H1 (cell line): ENCODE results near the gene SEC14L3. TPM values are rescaled to one million over a fixed set of nuclear protein-coding genes. Genes with fewer than 3 reads are reported as not detected.
"Not testable (repeated sequence)": the region's sequence is repeated elsewhere in the genome, so short reads cannot be mapped to it uniquely, and the experiment has no call there.

Source experiments
- CTCF ChIA-PET: fragments of 300-600 bp; sonication (Branson Sonifier 250); formaldehyde crosslinking; loops from one replicate; lab custom pipeline; 2021; ENCODE audit not compliant: partially characterized antibody; lab: Charles Lee
- POLR2A ChIA-PET: fragments of 300-600 bp; sonication (Branson Sonifier 250); formaldehyde crosslinking; loops from one replicate; lab custom pipeline; 2021; ENCODE audit warnings: inconsistent platforms; ENCODE audit not compliant: partially characterized antibody; lab: Charles Lee
- DNase-seq, 2 experiments: peaks; one replicate each; pipeline versions ENCODE4 v3.0.0 to v3.0.0-alpha.2; 2010 to 2022; ENCODE audit warnings: low spot score in 2 of 2, low read depth in 1 of 2, mixed read lengths in 1 of 2
- FAIRE-seq: peaks from 2 replicates; lab custom pipeline; 2011; peaks lifted over from hg19 to GRCh38; lab: Jason Lieb, UNC
- H2AFZ ChIP-seq: 2 replicates; pipeline ENCODE4 v1.8.1; 2012; ENCODE audit warnings: low read length, inconsistent platforms
- H2AK5ac ChIP-seq: 2 replicates; pipeline ENCODE4 v1.6.1; 2013; ENCODE audit warnings: low read depth, low read length
- H2BK120ac ChIP-seq: replicated peaks from 2 replicates; pipeline ENCODE3; 2013; ENCODE audit warnings: low read depth, low read length, inconsistent platforms
- H2BK12ac ChIP-seq: 2 replicates; pipeline ENCODE4 v1.6.1; 2013; ENCODE audit warnings: low read depth, low read length
- H2BK15ac ChIP-seq: 2 replicates; pipeline ENCODE4 v1.6.1; 2013; ENCODE audit warnings: low read length
- H2BK20ac ChIP-seq: 2 replicates; pipeline ENCODE4 v1.6.1; 2013; ENCODE audit warnings: low read length
- H2BK5ac ChIP-seq: 2 replicates; pipeline ENCODE4 v1.6.1; 2013; ENCODE audit warnings: low read depth, low read length
- H3K14ac ChIP-seq: 2 replicates; pipeline ENCODE4 v1.6.1; 2013; ENCODE audit warnings: inconsistent platforms; ENCODE audit not compliant: insufficient read length
- H3K18ac ChIP-seq: 2 replicates; pipeline ENCODE4 v1.6.1; 2013; ENCODE audit warnings: low read length; ENCODE audit errors: extremely low read depth
- H3K23ac ChIP-seq: 2 replicates; pipeline ENCODE4 v1.6.1; 2013; ENCODE audit warnings: inconsistent platforms; ENCODE audit not compliant: insufficient read length
- H3K23me2 ChIP-seq: 2 replicates; pipeline ENCODE4 v1.6.1; 2013; ENCODE audit warnings: low read depth, low read length
- H3K27ac ChIP-seq: 2 replicates; pipeline ENCODE4 v1.6.1; 2011; ENCODE audit warnings: low read depth, low read length, inconsistent platforms
- H3K27me3 ChIP-seq, 4 experiments: replicated peaks in 1 of 4; 1 replicate in 1 of 4; 2 replicates in 3 of 4; pipeline versions ENCODE4 v1.6.1 to v1.8.1; 2011 to 2013; ENCODE audit warnings: low read length in 3 of 4, mild to moderate bottlenecking in 3 of 4, inconsistent platforms in 2 of 4, mixed read lengths in 2 of 4, moderate library complexity in 1 of 4; ENCODE audit not compliant: control insufficient read depth in 3 of 4, insufficient read depth in 3 of 4; ENCODE audit errors: extremely low read depth in 1 of 4
- H3K36me3 ChIP-seq, 4 experiments: 2 replicates each; pipeline versions ENCODE4 v1.6.1 to v1.8.1; 2011 to 2013; ENCODE audit warnings: mild to moderate bottlenecking in 4 of 4, low read length in 3 of 4, moderate library complexity in 2 of 4, control low read depth in 1 of 4, inconsistent platforms in 1 of 4; ENCODE audit not compliant: insufficient read depth in 4 of 4, control insufficient read depth in 2 of 4
- H3K4ac ChIP-seq: replicated peaks from 2 replicates; pipeline ENCODE3; 2013; ENCODE audit warnings: low read length, low read depth, mixed read lengths, inconsistent platforms; ENCODE audit not compliant: insufficient read length
- H3K4me1 ChIP-seq, 4 experiments: replicated peaks in 1 of 4; 1 replicate in 1 of 4; 2 replicates in 3 of 4; pipeline versions ENCODE4 v1.6.1 to v1.8.1; 2011 to 2013; ENCODE audit warnings: low read length in 3 of 4, inconsistent platforms in 2 of 4, mixed read lengths in 1 of 4; ENCODE audit not compliant: insufficient read depth in 4 of 4, control insufficient read depth in 3 of 4
- H3K4me2 ChIP-seq, 2 experiments: 2 replicates each; pipeline versions ENCODE4 v1.6.1 to v1.8.1; 2011 to 2013; ENCODE audit warnings: low read depth in 2 of 2, low read length in 2 of 2, control low read depth in 1 of 2, inconsistent platforms in 1 of 2, mild to moderate bottlenecking in 1 of 2; ENCODE audit not compliant: insufficient read depth in 1 of 2
- H3K4me3 ChIP-seq, 4 experiments: fragments of 200-600, 300-600 bp in 1 of 4; sonication (generic), shearing (Covaris generic), sonication (Bioruptor Twin) in 1 of 4; 2 replicates each; pipeline versions ENCODE4 v1.5.1 to v1.8.1; 2011 to 2016; ENCODE audit warnings: low read length in 4 of 4, low read depth in 3 of 4, control low read depth in 2 of 4, inconsistent platforms in 2 of 4, mild to moderate bottlenecking in 2 of 4, mixed read lengths in 1 of 4, moderate library complexity in 1 of 4; ENCODE audit not compliant: insufficient read depth in 2 of 4; ENCODE audit errors: extremely low read depth in 1 of 4
- H3K56ac ChIP-seq: replicated peaks from 2 replicates; pipeline ENCODE3; 2013; ENCODE audit warnings: low read depth, mild to moderate bottlenecking, mixed read lengths, low read length, inconsistent platforms; ENCODE audit not compliant: insufficient read length
- H3K79me1 ChIP-seq: 2 replicates; pipeline ENCODE4 v1.6.1; 2013; ENCODE audit warnings: low read depth, low read length, control low read depth
- H3K79me2 ChIP-seq, 2 experiments: 2 replicates each; pipeline versions ENCODE4 v1.6.1 to v1.8.1; 2012 to 2013; ENCODE audit warnings: low read length in 2 of 2, mild to moderate bottlenecking in 2 of 2, inconsistent platforms in 1 of 2; ENCODE audit not compliant: insufficient read depth in 2 of 2, control insufficient read depth in 1 of 2
- H3K9ac ChIP-seq, 4 experiments: replicated peaks in 1 of 4; 1 replicate in 1 of 4; 2 replicates in 3 of 4; pipeline versions ENCODE4 v1.6.1 to v1.8.1; 2011 to 2013; ENCODE audit warnings: low read depth in 3 of 4, low read length in 3 of 4, control low read depth in 2 of 4, mild to moderate bottlenecking in 2 of 4, moderate library complexity in 2 of 4, inconsistent platforms in 1 of 4; ENCODE audit errors: extremely low read depth in 1 of 4
- H3K9me3 ChIP-seq, 2 experiments: 2 replicates each; pipeline versions ENCODE4 v1.6.1 to v1.8.1; 2012 to 2013; ENCODE audit warnings: mild to moderate bottlenecking in 2 of 2, moderate library complexity in 2 of 2, control low read depth in 1 of 2, inconsistent platforms in 1 of 2, low read depth in 1 of 2, low read length in 1 of 2, mixed read lengths in 1 of 2; ENCODE audit not compliant: insufficient read depth in 2 of 2
- H4K20me1 ChIP-seq, 2 experiments: replicated peaks in 1 of 2; 2 replicates each; pipeline versions ENCODE3 to v1.8.1; 2011 to 2013; ENCODE audit warnings: inconsistent platforms in 2 of 2, low read length in 2 of 2, mild to moderate bottlenecking in 1 of 2; ENCODE audit not compliant: insufficient read depth in 2 of 2, control insufficient read depth in 1 of 2
- H4K5ac ChIP-seq: 2 replicates; pipeline ENCODE4 v1.6.1; 2013; ENCODE audit warnings: low read length, low read depth, mixed read lengths, inconsistent platforms; ENCODE audit not compliant: insufficient read length
- H4K8ac ChIP-seq: 2 replicates; pipeline ENCODE4 v1.8.0; 2013; ENCODE audit warnings: mild to moderate bottlenecking, moderate library complexity, low read length, inconsistent platforms; ENCODE audit not compliant: insufficient read depth; ENCODE audit errors: extremely low read depth
- H4K91ac ChIP-seq: replicated peaks from 2 replicates; pipeline ENCODE3; 2013; ENCODE audit warnings: low read length, mixed read lengths, inconsistent platforms; ENCODE audit not compliant: insufficient read length
- WGBS, 2 experiments: shearing (Covaris generic) in 1 of 2; methylation state at CpG; one replicate each; pipeline versions ENCODE4 v1.1.6 to v1.1.7; 2013 to 2015; ENCODE audit warnings: low lambda C conversion rate in 2 of 2, mixed read lengths in 2 of 2, inconsistent platforms in 1 of 2, low coverage in 1 of 2, missing lambda C conversion rate in 1 of 2; ENCODE audit not compliant: insufficient replicate concordance in 2 of 2, insufficient coverage in 1 of 2, insufficient read length in 1 of 2; ENCODE audit errors: extremely low coverage in 1 of 2, missing lambda C conversion rate in 1 of 2; 5-methylcytosine and 5-hydroxymethylcytosine counted together
- polyA plus RNA-seq, 7 experiments: library from polyadenylated mRNA; depleted of rRNA in 3 of 7; stranded (reverse) in 5 of 7; unstranded in 2 of 7; fragments of >200 nt in 5 of 7; fragments of 200-250 nt in 2 of 7; gene quantifications; 1 replicate in 5 of 7; 2 replicates in 1 of 7; 4 replicates in 1 of 7; pipeline versions ENCODE4 v1.2.1 to v1.2.3, GENCODE V29; 2011 to 2013; ENCODE audit warnings: missing spikeins in 2 of 7, mixed read lengths in 2 of 7
- total RNA-seq: library from RNA; stranded (reverse); fragmentation: NEBNext Ultra II Directional; extraction: Animal tissue kit (Norgen Biotek cat#: 25700); gene quantifications from 2 replicates; pipeline ENCODE4 v1.2.1, GENCODE V29; 2021

The SEC14L3 gene
- total and polyA plus RNA-seq, 2 of the 8 experiments (the other 6 are each of a cell fraction or from before 2014, with no cell fraction given): not detected

DNA sequence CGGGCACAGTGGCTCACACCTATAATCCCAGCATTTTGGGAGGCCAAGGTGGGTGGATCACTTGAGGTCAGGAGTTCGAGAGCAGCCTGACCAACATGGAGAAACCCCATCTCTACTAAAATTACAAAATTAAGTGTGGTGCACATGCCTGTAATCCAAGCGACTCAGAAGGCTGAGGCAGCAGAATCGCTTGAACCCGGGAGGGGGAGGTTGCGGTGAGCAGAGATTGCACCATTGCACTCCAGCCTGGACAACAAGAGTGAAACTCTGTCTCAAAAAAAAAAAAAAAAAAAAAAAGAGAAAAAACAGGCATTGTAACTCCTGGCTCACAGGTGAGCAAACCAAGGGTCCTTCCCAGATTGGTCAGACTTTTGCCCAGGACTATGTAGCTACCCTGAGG is 11.3 kb downstream of the SEC14L3 start:
- H2BK12ac ChIP-seq, H2AFZ ChIP-seq, H4K91ac ChIP-seq, H3K79me2 ChIP-seq, H3K4me2 ChIP-seq, H4K5ac ChIP-seq, H2BK120ac ChIP-seq, H4K20me1 ChIP-seq, H3K23me2 ChIP-seq, FAIRE-seq, H4K8ac ChIP-seq, H2BK5ac ChIP-seq, H3K4me1 ChIP-seq, H3K23ac ChIP-seq, H3K9ac ChIP-seq, H2BK20ac ChIP-seq, H3K27ac ChIP-seq, H3K36me3 ChIP-seq, H2BK15ac ChIP-seq, H3K27me3 ChIP-seq, H3K4me3 ChIP-seq, H3K56ac ChIP-seq, H3K14ac ChIP-seq, H3K18ac ChIP-seq, DNase-seq, H3K79me1 ChIP-seq, H3K9me3 ChIP-seq, POLR2A ChIA-PET, H3K4ac ChIP-seq, H2AK5ac ChIP-seq: not testable (repeated sequence)
- CTCF ChIA-PET: interaction anchor here (4.5 to 5.8 kb wide), 2 partner anchors 15 to 25 kb away, joined by 28 to 56 read pairs; no protein-coding TSS in a partner anchor
- WGBS, 2 experiments: 93% methylated on average over 6 of the region's 6 CpGs; no CpG with 5 or more reads in 1 of the 2 experiments
